SHP77 (cell line): ENCODE data around the gene ASIC1.
A peak's percentile ranks its signal among the peaks of the same experiment; 100 is the strongest.
"Not testable (repeated sequence)": the region's sequence is repeated elsewhere in the genome, so short reads cannot be mapped to it uniquely, and the experiment has no call there.

ENCODE experiments used
- DNase-seq, 2 experiments: peaks; one replicate each; lab custom pipeline; 2025; lab: John Stamatoyannopoulos, UW

ASIC1 gene

DNA sequence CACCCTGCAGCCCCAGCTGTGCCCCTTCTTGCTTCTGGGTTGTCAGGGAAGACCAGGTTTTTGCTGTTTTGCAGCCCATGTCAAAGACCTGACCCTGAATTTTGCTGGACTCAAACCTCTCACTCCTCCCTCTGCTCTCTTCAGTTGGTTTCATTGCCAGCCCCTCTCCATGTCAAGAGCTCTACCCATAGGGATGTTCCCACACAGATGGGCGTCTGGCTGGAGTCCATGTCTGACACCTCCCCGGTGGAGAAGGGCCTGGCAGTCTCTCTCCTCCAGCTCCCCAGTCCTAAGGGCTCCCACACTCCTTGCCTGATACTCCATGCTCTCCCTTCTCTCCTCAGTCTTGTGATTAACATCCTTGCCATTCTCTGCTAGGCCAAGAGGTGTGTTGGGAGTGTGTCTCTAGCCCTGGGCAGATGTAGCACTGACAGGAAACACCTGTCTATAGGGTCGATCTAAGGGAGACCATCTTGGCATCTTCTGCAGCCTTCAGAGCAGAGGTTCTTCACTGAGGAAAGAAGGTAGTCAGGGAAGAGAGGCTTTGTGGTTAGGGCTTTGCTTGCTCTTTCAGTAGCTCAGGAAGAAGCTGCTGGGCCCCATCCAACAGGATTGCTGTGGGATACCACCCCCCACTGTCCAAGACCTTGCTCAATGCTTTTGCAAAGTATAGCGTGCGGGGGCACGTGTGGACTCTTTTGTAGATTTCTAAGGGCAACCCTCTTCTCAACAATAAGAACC, 4.7 kb downstream of the ASIC1 start:
- no peak for DNase-seq

DNA sequence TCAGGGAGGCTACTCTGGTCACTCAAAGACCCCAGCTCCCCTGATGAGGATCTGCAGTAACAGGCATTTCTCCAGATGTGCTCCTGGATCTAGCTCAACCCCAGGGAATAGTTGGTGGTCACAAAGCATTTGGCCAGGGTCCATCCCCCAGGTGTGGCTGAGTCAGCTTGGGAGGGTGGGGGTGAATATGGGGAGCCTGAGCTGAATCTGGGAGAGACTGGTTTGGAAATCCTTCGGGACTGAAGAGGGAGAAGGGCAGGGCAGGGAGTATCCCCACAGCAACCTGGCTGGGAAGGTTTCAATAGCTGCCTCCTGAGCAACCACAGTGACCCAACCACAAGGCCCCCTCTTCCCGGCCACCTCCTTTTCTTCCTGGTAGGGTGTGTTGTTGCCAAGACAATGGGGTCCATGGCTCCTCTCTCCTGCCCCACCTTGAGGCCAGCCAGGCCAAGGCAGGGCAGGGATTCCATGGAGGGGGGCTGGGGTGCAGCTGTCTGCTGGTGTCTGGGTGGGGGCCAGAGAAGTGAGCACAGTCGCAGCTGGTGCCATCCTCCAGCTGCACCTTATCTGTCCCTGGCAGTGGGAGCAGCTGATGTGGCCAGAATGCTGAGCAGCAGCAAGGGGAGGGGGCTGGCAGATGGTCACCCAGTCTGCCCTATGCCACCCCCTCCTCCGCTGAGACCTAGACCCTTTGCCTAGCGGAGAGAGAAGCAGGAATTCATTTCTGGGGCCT, 5.5 kb downstream of the ASIC1 start:
- DNase-seq, result peak in 1 of 2 experiments; percentile 7

DNA sequence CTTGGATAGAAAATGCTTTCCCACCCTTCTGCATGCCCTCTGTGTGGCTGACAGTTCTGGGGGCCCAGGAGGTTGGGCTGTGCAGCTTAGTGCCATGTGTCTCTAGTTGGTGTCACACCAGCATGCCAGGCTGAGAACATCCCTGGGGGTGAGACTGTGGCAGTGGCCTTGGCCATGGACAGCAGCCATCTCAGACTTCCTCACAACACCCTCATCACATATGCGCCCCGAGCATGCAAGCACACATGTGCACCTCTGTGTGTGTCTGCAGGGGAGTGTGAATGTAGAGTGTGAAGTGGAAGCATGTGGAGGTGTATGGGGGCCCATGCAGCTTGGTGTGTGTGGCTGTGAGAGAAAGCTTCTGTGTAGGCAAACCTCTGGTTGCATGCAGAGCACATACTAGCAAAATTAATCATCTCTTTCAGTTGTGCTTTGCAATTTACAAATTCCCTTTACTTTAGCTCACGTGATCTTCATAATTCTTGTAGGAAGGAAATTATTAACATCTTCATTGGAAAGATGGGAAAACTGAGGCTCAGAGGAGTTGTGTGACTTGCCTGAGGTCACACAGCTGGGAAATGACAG, 8.4 kb downstream of the ASIC1 start:
- no peak for DNase-seq

DNA sequence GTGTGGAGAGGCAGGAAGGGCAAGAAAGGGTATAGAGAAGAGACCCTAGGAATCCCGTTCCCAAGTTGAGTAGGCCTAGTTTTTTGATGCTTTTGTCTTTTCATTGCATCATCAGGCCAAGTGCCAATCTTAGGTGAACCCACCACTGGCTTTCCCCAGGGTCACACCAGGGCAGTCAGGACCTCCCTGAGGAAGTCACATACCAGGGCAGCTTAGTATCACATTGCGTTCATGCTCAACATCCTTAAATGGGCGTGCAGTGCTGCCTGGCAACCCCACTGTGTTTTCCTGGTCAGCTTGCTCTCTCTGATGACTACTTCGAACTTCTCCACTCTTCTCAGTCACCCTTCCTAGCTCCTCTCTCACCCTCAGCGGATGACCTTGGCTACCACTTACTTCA, 9.0 kb downstream of the ASIC1 start:
- no peak for DNase-seq

DNA sequence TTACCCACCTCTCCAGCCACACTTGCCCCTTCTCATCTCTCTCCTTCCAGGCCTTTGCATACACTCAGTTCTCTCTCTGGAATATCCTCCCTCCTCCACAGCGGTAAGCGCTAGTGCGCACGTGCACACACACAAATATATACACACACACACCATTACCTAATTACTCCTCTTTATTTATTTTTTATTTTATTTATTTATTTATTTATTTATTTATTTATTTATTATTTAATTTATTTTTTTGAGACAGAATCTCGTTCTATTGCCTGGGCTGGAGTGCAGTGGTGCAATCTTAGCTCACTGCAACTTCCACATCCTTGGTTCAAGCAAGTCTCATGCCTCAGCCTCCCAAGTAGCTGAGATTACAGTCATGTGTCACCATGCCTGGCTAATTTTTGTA, 11.7 kb downstream of the ASIC1 start:
- no peak for DNase-seq

DNA sequence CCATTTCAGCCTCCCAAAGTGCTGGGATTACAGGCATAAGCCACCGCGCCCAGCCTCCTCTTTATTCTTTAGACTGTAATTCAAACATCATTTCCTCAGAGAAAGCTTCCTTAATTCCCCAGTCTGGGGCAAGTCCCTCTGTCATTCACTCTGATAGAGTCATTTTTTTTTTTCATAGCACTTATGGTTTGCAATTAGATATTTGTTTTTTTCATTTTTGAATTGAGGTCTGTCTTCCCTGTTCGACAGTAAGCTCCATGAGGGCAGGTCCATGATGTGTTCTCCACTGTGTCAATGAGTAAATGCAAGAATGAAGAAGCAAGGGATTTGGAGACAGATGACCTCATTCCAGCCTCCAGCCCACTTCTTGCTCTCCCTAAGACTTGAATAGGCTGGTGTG, 12.1 kb downstream of the ASIC1 start:
- DNase-seq, result no peak

DNA sequence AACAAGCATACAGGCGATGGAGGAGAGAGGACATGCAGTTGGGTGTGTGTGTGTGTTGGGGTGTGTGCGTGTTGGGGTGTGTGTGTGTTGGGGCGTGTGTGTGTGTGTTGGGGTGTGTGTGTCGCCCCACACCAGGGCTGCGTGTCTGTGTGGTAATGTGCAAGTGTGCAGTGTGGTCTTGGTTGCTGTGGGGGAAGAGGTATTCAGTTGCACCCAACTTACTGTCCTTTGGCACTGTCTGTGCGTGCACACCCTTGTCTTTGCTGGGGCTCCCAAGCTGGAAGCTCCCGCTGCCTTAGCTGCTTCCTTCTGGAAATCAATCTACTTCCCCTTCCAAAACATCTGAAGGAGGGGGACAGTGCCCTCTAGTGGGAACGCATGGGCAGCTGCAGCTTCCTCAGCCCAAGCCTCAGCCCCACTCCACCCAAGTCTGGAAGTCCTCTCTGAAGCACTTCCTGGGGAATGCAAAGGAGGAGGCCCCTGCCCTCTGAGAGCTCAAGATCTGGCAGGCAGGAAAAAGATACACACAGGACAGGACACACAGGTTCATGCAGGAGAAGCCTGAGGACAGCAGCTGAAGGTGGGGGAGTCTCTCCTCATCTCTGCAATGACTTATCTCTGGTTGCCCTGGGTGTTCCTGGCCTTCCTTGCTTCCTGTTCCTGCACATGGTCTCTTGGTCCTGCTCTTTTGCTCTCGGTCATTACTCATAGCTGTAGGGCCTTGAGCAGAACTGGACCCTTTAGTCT, 13.1 kb downstream of the ASIC1 start:
- DNase-seq, result peak; percentile 29 to 55

DNA sequence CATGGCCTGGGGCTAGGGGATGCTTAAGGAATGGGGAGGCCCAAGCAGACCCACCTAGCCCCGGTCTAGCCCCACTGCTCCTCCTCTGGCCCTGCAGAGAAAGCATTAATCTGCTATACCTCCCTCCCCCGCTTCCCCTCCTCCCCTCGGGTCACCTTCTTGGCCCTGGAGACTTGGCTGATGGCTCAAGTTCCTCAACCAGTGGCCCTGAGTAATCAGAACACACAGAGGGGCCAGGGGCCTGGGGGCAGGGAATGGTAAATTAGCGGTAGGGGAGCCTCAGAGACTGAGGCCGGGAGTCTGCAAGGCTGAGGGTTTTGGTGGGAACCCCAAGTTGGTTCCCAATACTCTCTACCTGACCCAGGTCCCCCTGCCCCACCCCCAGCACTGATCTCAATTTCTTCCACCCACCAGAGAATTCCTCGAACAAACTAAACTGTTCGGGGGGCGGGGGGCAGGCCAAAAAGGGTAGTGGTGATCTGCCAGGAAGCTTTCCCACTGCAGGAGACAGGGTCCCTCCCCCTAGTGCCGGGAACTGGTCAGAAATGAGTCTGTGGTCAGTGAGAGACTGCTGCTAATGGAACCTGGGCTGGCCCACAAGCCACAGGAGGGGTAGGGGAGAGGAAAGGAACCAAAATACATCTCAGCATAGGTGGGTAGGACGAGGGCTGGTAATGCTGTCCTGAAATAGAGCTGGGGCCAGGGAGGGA, 15.0 kb downstream of the ASIC1 start:
- DNase-seq, result no peak

DNA sequence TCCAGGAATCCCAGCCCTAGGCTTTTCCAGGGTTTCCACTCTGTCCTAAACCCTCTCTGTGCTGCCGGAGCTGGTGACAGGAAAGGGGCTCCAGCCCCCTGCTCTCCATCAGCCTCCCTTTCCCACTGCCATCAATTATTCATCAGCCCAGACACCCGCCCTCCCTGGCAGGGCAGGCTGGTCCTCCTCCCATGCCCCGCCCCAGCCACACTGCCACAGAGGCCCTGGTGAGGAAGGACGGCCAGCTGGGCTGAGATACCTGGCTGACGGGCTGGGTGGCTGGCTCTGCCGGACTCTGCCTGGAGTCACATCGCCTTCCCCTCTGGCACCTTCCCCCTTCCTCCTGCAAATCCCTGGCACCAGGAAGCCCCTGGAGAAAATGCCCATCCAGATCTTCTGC, 15.8 kb downstream of the ASIC1 start:
- no peak for DNase-seq

DNA sequence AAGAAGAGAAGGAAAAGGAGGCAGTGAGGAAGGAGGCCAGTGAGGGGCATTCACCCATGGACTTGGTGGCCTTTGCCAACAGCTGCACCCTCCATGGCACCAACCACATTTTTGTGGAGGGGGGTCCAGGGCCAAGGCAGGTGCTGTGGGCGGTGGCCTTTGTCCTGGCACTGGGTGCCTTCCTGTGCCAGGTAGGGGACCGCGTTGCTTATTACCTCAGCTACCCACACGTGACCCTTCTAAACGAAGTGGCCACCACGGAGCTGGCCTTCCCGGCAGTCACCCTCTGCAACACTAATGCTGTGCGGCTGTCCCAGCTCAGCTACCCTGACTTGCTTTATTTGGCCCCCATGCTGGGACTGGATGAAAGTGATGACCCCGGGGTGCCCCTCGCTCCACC, 16.3 kb downstream of the ASIC1 start:
- no peak for DNase-seq

DNA sequence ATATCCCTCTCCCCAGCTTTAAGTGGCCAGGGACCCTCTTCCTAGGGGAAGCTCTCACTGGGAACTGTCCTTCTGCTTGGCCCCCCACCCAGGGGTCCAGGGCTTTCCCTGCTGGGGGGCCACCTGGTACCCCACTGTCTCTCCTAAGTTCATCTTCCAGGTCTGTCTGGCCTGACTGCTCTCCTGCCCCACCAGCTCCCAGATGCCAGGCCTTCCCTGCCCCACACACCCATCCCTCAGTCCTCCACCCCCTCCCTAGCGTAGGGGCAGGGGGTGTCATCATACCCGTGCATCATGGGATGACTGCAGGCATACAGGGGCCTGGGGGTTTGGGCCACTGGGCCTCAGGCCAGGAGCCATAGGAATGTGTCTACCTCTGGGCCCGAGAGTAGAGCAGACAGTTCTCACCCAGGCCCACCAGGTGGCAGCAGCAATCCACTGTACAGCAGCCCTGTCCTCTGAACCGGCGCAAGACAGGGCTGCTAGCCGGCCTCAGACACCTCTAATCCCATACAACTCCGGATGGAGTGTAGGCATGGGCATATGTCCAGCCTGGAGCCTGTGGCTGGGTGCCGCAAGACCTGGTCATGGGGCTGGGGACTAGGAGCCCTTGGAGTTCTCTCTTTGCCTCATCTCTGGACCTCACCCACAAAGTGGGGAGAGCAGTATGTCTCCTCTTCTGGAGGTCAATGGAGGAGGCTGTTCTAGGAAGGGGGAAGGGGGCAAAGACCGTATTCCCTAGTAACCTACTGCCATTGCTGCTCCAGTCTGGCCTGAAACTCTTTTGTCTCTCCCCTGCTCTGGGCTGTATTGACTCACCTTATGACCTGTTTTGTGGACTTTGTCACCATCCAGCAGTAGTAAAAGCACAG, 17.8 kb downstream of the ASIC1 start:
- DNase-seq, result peak; percentile 71 to 78

DNA sequence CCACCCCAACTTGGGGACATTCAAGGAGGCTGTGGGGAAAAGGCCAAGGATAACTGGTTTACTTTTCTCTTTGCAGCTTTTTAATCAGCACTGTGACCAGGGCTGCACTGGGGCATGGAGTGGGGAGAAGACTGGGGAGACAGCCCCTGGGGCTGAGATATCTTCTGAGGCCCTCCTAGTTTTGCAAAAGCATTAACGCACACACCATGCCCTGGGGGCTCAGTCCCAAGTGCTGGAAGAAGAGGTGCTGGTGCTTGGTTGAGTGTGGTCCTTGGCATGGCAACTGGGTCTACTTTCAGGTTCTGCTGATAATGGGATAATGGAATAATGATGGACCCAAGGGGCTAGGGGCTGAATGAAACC, 18.4 kb downstream of the ASIC1 start:
- DNase-seq, result no peak

DNA sequence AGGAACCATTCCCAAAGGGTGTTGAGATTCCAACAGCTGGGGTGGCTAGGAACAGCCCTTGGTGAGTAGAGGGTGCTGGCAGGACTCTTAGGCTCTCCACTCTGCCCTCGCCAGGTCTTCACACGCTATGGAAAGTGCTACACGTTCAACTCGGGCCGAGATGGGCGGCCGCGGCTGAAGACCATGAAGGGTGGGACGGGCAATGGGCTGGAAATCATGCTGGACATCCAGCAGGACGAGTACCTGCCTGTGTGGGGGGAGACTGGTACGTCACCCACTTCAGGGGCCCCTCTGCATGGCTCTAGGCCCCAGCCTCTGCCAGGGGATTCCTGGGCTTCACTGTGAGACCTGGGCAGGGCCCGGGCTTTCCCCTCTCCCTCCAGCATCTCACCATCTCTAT, 19.7 kb downstream of the ASIC1 start:
- no peak for DNase-seq

DNA sequence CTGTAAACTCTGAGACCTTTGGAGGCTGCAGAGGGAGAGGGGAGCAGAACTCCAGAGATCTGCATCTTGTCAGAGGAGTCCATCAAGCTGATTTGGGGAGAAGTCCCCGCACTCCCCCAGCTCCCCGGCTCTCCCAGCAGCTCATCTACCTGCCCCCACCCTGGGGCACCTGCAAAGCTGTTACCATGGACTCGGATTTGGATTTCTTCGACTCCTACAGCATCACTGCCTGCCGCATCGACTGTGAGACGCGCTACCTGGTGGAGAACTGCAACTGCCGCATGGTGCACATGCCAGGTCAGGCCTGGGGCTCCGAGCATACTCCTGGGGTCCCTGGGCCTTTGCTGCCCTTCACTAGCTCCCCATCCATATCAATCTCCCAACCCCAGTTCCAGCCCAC, 20.9 kb downstream of the ASIC1 start:
- DNase-seq, result no peak

DNA sequence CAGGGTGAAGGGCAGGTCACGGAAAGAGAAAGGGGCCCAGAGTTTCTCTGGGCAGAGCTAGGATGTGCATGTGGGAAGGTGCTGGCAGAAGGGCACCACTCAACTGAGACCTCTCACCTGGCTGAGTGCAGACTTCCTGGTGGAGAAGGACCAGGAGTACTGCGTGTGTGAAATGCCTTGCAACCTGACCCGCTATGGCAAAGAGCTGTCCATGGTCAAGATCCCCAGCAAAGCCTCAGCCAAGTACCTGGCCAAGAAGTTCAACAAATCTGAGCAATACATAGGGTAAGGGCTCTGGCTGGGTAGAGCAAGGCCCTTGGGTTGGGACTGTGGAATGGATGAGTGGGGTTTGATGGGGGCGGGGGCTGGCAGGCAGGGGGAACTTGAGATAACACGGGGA, 22.4 kb downstream of the ASIC1 start:
- no peak for DNase-seq

DNA sequence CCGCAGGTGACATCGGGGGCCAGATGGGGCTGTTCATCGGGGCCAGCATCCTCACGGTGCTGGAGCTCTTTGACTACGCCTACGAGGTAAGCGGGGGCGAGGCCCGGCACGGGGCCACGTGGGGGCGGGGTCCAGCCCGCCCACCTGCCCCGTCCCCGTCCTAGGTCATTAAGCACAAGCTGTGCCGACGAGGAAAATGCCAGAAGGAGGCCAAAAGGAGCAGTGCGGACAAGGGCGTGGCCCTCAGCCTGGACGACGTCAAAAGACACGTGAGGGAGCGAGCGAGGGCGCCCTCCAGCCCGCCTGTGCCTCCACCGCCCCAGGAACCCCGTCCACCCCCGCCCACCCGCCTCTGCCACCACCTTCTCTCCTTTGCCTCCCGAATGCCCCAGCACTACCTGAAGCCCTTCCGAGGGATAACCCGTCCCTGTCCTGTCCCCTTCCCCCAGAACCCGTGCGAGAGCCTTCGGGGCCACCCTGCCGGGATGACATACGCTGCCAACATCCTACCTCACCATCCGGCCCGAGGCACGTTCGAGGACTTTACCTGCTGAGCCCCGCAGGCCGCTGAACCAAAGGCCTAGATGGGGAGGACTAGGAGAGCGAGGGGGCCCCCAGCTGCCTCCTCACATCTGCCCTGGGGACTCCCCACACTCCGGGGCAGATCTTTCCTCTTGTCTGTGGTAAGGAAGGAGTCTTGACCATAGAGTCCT, 23.9 kb downstream of the ASIC1 start:
- no peak for DNase-seq

DNA sequence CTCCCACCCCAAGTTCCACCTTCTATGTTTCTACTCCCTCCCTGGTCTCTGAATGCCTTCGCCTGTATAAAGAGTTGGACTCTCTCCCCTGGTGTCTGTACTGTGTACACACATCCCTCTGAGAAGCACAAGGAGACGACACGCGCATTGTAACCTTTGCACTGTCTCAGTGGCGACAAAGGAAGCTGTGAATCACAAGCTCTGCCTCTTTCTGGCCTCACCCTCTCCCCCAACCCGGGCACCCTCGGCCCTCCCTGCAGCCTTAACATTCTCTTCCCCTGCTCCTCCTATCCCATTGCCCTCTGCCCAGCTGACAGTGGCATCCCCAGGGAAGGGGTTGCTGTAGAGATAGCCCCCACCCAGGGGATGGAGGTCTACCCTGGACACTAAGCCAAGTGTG, 25.2 kb downstream of the ASIC1 start:
- no peak for DNase-seq

DNA sequence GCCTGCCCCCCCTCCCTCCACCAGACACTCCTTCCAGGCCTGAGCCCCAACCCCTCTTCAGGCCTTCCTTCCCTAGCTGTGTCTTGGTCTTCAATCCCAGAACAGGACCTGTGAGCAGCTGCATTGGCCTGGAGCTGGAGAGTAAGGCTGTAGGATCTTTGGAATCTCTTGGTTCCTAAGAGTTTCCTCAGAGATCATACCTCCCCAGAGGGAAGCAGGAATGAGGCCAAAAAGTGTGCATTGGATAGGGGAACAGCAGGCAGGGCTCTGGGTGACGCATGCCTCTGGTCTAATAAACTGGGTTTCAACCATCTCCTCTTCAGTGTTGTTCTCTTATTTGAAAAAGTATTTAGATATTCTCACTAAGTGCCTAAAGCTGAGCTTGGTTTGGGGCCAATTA, 25.9 kb downstream of the ASIC1 start:
- no peak for DNase-seq

DNA sequence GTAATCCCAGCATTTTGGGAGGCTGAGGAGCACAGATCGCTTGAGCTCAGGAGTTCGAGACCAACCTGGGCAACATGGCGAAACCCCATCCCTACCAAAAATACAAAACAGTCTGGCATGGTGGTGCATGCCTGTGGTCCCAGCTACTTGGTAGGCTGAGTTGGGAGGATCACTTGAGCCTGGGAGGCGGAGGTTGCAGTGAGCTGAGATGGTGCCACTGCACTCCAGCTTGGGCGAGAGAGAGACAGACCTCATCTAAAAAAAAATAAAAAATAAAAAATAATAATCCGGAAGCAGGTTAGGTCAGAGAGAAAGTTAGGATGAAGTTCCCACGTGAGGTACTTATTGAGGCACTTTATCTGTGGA, 27.0 kb downstream of the ASIC1 start:
- not testable (repeated sequence) for DNase-seq

DNA sequence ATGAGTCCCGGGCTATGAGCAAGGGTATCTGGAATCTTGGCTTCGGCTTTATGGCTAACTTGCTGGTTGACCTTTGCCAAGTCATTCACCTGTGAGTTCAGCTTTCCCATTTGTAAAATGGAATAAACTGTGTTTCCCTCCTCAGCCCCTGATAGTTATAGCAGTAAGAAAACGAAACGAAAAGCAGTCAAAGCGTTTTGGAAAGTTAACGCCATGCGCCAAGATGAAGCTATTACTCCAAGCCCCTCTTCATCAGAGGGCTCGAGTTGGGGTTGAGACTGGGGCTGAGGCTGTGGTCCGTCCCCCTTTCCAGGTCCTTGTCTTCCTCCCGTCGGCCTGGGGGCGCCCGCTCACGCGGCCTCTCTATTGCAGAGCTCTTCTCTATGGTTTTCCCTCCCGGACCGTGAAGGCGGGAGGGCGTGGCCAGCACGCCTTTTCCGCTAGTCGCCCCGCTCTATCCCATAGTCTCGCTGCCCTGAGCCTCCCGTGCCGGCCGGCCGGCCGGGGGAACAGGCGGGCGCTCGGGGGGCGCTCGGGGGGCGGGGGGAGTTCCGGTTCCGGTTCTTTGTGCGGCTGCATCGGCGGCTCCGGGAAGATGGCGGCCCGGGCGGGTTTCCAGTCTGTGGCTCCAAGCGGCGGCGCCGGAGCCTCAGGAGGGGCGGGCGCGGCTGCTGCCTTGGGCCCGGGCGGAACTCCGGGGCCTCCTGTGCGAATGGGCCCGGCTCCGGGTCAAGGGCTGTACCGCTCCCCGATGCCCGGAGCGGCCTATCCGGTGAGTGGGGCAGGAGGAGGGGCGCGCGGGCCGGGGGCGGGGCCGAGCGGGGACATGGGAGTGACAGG, 27.6 kb downstream of the ASIC1 start, which contains the start of gene SMARCD1:
Gene SMARCD1, plus strand, starts transcription at position 568 of the 840 bp plus-strand sequence. Its CDS starts 28 bp downstream, at position 596.
- peak; percentile 94 to 95 for DNase-seq
